ENCODE measurements around the gene SNUPN. TPM values are rescaled to one million over a fixed set of nuclear protein-coding genes. Genes with fewer than 3 reads are reported as not detected.
"Not testable (repeated sequence)": the region's sequence is repeated elsewhere in the genome, so short reads cannot be mapped to it uniquely, and the experiment has no call there.

The SNUPN gene
- total RNA-seq, 4 donors from 2014 or later, result 24.7 to 31.8 (median 27.8) TPM

- H3K4me1 ChIP-seq, result peaks cover 19 to 36% of the 10 kb centered on the region in 2 donors
- DNase-seq, result no peak
- H3K36me3 ChIP-seq, result no peaks in the 10 kb centered on the region
- H3K27ac ChIP-seq, result peak overlapping the region; percentile 78 to 94 (median 93)
- TF ChIP-seq POLR2A (IDR thresholded peaks at IDR 0.05), result no peak
- TF ChIP-seq CTCF (IDR thresholded peaks at IDR 0.05), result no peak
- peak overlapping the region; percentile 53 to 94 (median 71) for H3K4me3 ChIP-seq (replicated peaks in 1 of 3)
- no peaks in the 10 kb centered on the region for H3K9me3 ChIP-seq
- H3K27me3 ChIP-seq, result no peaks in the 10 kb centered on the region
- intact Hi-C loops (cut with DNase I), result loop anchor here (10.0 kb wide), 1 partner anchor 46 kb away; no protein-coding TSS in a partner anchor
- WGBS, 2 donors, result 3 to 5% methylated on average over 13 to 15 of the region's 16 CpGs
Measured at GRCh38 chr15:75639191-75639708, 13.7 kb upstream of the SNUPN start.

- Histone ChIP-seq H3K9me3 (no peaks in the 10 kb centered on the region), H3K27me3 (no peaks in the 10 kb centered on the region), H3K27ac (peak overlapping the region in 2 of 3 donors; percentile 93 to 94), H3K4me3 (replicated peaks in 1 of 3) (no peak overlapping the region), H3K4me1 (peaks cover 19 to 36% of the 10 kb centered on the region in 2 donors), H3K36me3 (no peaks in the 10 kb centered on the region)
- no peak for DNase-seq
- TF ChIP-seq POLR2A (IDR thresholded peaks at IDR 0.05), result no peak
- no peak for TF ChIP-seq CTCF (IDR thresholded peaks at IDR 0.05)
- intact Hi-C loops (cut with DNase I), result loop anchor here (10.0 kb wide), 1 partner anchor 47 kb away; no protein-coding TSS in a partner anchor
- WGBS, 2 donors, result 66 to 92% methylated on average over 4 of the region's 4 CpGs
Measured at GRCh38 chr15:75637245-75638009, 11.9 kb upstream of the SNUPN start.

- Histone ChIP-seq H3K36me3 (no peaks in the 10 kb centered on the region), H3K4me1 (peaks cover 22 to 30% of the 10 kb centered on the region in 2 donors), H3K4me3 (replicated peaks in 1 of 3) (no peak overlapping the region), H3K27ac (no peak overlapping the region), H3K9me3 (no peaks in the 10 kb centered on the region), H3K27me3 (no peaks in the 10 kb centered on the region)
- 91 to 93% methylated on average over 6 of the region's 6 CpGs for WGBS, 2 donors
- TF ChIP-seq CTCF (IDR thresholded peaks at IDR 0.05) (no peak), POLR2A (IDR thresholded peaks at IDR 0.05) (no peak)
- intact Hi-C loops (cut with DNase I), result loop anchor here (10.0 kb wide), 1 partner anchor 49 kb away; no protein-coding TSS in a partner anchor
- DNase-seq, result no peak
Measured at GRCh38 chr15:75636026-75636425, 10.5 kb upstream of the SNUPN start.

- H3K4me1 ChIP-seq, result peaks cover 17 to 21% of the 10 kb centered on the region in 2 donors
- not testable (repeated sequence) for H3K36me3 ChIP-seq; H3K27me3 ChIP-seq; H3K27ac ChIP-seq; H3K9me3 ChIP-seq; H3K4me3 ChIP-seq (replicated peaks in 1 of 3); DNase-seq
- WGBS, 2 donors, result 91 to 92% methylated on average over 7 of the region's 7 CpGs
- intact Hi-C loops (cut with DNase I), result loop anchor here (10.0 kb wide), 1 partner anchor 51 kb away; no protein-coding TSS in a partner anchor
Measured at GRCh38 chr15:75633922-75634321, 8.4 kb upstream of the SNUPN start.

GRCh38 chr15:75631935-75632334 lies 6.4 kb upstream of the SNUPN start:
- no peak for TF ChIP-seq CTCF (IDR thresholded peaks at IDR 0.05)

More at GRCh38 chr15:75631935-75632334, 6.4 kb upstream of the SNUPN start:
- intact Hi-C loops (cut with DNase I), result loop anchor here (10.0 kb wide), 1 partner anchor 53 kb away; no protein-coding TSS in a partner anchor
- Histone ChIP-seq H3K27ac (no peak overlapping the region), H3K4me1 (peaks cover 3 to 15% of the 10 kb centered on the region in 2 donors), H3K9me3 (no peaks in the 10 kb centered on the region), H3K27me3 (no peaks in the 10 kb centered on the region), H3K36me3 (no peaks in the 10 kb centered on the region), H3K4me3 (replicated peaks in 1 of 3) (no peak overlapping the region)
- peak; percentile 65 to 76 for DNase-seq
